GM18909 (cell line): Measurements from ENCODE around the gene RHCG.

Experiments
- ATAC-seq: cut with Tn5 transposase; IDR thresholded peaks from one replicate; pipeline ENCODE4 v1.9.1; 2021; ENCODE audit warnings: mild to moderate bottlenecking; ENCODE audit not compliant: unreplicated experiment, poor library complexity

RHCG gene

DNA sequence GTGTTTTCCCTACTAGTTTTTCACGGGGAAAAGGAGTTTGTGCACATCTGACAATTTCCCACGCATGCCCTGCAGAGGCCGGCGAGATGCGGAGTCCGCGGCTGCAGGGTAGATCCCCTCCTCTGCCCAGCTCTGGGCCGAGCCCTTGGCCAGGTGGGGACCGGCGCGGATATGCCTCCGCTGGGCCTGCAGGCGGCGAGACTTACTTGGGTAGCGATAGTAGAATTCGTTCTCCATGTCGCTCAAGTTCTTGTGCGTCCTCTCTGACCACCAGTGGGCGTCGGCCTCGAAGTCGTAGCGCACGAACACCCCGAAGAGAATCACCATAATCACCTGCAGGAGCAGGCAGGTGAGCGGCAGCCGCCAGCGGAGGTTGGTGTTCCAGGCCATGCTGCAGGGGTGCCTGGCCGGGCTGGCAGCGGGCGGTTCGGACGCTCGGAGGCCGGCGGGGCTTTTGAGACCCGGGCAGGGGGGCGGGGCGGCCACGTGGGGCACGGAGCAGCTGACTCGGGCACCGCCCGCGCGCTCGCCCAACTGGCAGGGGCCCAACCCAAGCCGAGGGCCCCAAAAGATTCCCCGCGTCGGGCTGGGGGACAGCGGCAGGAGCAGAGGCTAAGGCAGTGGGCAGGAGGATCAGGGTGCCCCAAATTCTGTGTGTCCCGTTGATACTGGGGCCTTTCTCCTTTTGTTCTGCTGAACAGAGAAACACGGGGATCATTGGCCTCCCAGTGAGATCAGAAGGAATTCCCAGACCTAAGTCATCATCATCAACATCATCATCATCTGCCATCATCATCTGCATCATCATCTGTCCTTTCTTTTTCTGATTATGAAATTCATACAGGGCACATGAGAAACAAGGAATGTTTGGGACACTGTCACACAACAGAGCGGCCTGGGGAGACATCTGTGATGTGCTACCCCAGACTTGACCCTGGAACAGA, at the start of gene RHCG:
TSS of gene RHCG (minus strand) at position 429 of the 944 bp plus-strand sequence. CDS start at position 390, 39 bp downstream.
- no peak for ATAC-seq

DNA sequence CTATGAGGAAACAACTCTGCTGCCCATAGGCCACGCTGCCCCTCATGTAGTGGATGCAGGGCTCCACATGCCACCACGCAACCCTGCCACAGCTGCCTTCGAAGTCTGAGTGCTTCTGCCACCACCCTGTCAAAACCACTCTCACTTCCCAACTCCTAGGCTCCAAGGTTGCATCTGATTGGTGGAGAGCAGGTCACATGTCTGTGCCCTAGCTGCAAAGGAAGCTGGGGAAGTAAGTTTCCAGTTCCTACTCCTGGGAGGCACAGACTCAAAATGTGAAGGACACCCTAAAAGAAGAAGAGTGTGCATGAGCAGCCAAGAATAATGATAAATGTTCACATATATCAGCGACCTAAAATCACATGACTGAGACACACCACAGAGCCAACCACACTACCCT, 47.0 kb upstream of the RHCG start:
- ATAC-seq = no peak

DNA sequence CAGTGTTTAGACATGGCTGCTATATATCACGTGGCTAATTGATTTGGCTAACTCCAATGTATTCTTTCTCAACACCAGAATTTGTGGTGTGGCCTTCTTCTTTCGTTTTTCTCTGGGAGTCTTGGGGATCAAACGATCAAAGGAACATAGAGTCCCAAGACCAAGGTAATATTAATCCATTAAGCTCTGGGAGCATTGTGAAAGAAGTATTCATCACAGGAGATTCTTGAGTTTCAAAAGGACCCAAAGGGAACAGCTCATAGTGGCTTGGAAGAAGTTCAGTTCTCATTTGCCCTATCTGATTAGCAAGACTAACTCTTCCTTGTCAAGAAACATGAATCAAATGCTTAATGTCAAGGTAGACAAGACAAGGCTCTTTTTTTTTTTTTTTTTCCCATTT, 46.0 kb upstream of the RHCG start:
- ATAC-seq = no peak

DNA sequence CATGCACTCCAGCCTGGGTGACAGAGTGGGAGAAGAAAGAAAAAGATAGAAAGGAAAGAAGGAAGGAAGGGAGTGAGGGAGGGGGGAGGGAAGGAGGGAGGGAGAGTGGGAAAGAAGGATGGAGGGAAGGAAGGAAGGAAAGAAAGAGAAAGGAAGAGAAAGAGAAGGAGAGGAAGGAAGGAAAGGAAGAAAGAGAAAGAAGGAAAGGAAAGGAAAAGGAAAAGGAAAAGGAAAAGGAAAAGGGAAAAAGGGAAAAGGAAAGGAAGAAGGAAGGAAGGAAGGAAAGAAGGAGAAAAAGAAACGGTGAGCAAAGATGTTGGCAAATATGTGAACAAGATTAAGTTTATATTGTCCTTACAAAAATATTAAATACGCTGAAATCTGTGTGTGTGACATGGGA, 42.6 kb upstream of the RHCG start:
- ATAC-seq = no peak

DNA sequence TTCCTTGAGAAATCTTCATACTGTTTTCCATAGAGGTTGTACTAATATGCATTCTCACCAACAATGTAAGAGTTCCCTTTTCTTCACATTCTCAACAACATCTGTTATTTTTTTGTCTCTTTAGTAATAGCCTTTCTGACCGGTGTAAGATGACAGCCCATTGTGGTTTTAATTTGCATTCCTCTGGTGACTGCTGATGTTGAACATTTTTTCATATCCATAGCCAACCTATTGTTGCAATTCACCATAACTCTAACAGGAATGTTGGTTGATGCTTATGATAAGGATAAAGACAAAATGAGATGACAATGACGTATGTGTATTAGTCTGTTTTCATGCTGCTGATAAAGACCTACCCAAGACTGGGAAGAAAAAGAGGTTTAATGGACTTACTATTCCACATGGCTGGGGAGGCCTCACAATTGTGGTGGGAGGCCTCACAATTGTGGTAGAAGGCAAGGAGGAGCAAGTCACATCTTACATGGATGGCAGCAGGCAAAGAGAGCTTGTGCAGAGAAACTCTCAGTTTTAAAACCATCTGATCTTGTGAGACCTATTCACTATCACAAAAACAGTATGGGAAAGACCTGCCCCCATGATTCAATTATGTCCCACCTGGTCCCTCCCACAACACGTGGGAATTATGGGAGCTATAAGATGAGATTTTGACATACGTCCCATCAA, 37.6 kb upstream of the RHCG start:
- no peak for ATAC-seq

- ATAC-seq = no peak
Measured at GRCh38 chr15:89531796-89532537, 35.6 kb upstream of the RHCG start.

GRCh38 chr15:89530976-89531375, 34.6 kb upstream of the RHCG start:
- no peak for ATAC-seq

- no peak for ATAC-seq
Measured at GRCh38 chr15:89528757-89529352, 32.5 kb upstream of the RHCG start.

DNA sequence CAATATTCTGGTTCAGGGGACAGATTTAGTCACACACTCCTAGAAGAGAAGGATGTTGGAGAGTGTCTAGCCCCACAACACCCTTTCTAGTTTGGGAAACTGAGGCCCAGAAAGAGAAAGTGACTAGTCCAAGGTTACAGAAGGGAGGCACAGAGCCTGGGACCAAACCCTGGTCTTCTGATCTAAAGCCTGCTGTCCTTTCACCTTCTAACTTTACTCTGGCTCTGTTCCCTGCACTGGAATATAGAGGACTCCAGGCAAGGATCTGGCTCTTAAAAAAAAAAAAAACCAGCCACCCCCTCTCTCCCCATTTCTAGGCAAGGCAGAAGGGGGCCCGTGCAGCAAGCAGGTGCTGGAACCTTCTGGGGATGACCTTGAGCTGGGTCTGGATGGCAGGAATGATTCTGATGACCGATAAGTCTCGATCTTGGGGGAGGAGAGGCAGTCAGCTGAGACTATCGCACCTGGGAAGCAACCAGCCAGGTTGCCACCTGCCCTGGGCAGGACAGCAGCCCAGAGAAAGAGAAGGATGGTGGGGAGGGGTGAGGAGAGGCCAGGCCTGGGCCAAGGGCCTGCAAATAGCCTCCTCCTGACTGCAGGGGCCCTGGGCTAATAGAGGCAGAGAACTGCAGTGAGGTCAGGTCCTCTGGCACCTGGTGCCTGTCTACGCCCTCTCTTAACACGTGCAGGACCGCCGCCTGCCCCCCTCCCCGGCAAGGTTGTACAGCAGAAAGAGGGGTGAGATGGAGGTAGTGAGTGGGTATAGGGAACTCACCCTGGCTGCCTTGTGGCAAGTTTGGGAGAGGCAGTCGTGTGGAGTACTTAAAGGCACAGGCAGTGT, 30.4 kb upstream of the RHCG start:
- no peak for ATAC-seq

- ATAC-seq = no peak
Measured at GRCh38 chr15:89526181-89526580, 29.8 kb upstream of the RHCG start.

- ATAC-seq = no peak
Measured at GRCh38 chr15:89524184-89524583, 27.8 kb upstream of the RHCG start.

- ATAC-seq = no peak
Measured at GRCh38 chr15:89523101-89523500, 26.7 kb upstream of the RHCG start.

DNA sequence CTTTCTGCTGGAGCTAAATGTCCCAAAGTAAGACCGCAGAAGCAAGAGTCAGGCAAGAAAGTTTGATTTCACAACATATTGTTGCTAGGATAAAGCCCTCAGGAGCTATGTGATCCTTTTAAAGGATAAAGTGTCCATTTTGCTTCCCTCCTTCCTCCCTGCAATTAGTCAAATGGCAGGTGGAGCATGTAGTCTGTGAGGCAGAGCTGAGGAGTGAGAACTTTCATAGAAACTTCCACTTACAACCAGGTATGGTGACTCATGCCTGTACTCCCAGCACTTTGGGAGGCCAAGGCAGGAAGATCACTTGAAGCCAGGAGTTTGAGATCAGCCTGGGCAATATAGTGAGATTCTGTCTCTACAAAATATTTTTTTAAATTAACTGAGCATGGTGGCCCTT, 25.2 kb upstream of the RHCG start:
- no peak for ATAC-seq

DNA sequence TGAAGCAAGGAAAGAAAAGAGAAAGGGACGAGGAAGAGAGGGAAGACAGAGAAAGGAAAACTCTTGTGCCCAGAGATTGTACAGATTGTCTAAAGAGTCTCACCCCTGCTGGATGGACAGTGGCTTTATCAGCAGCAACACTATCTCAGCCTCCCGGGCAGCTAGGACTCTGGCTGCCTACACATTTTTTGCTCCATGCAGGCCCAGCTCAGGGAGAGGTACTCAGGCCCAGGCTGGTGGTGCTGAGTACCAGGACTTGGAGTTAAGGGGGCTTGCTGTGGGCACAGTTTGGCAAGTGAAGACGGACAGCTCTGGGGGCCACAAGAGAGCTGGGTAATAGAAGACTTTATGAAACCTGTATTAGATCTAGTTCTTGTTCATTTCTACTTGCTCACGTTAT, 19.1 kb upstream of the RHCG start:
- ATAC-seq = no peak

DNA sequence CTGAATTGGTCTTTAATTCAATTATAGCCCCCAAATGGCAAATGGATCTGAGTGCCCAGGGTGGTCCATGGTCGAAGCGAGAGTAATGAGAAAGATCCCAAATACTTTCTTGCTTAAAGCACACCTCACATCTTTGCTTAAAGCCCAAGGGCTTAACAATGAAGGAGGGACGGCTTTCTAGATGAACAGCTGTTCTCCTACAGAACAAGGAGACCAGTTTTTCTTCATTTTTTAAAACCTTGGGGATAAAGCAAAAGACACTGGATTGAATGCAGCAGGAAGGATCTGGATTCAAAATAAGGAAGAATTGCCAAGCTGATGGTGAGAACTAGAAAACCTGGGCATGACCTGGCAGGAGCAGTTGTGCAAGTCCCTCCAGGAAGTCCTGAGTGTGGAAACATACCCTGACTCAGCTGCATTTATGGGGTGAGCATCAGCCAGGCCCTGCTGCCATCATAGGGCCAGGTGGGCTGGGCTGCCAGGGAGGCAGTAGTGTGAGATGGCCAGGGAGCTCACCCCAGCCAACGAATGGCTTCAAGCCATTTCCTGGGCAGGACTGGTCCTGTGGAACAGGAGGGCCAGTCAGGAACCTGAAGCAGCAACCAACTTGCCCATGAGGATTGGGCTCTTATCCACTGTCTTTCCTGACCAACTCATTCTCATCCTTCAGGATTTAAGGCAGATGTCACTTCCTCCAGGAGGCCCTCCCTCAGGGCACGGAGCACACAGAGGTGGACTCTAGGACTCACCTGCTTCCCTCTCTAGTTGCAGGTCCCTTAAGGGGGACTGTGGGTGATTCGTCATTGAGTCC, 18.4 kb upstream of the RHCG start:
- ATAC-seq = no peak

DNA sequence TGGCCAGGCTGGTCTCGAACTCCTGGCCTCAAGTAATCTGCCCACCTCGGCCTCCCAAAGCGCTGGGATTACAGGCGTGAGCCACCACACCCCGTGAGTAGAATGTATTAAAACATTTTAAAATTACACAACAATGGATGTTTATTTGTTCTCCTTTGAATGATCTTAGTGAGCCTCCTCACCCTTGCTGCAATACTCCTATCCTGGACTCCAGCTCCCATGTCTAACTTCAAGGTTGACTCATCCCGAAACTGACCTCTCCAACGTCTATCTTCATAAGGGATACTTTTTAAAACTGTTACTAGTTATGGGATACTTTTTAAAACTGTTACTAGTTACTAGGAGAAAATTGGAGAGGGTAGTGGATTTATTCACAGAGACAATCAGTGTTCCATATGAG, 17.8 kb upstream of the RHCG start:
- ATAC-seq = no peak

DNA sequence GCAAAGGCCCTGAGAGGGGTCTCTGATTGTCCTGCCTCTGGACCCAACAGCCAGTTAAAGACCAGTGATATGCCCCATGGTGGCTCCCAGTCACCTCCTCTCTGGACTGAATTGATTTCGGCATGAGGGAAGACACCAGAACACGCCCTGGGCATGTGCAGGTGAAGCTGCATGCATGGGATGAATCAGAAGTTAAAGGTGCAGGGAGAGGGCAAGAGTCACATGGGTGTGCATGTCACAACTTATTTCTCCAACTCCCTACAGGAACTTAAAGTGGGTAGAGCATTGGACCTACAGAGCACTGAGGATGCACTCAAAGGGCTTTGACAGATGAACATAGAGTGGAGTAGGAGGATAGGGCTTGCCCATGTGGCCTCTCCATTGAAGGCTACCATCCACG, 16.9 kb upstream of the RHCG start:
- no peak for ATAC-seq

DNA sequence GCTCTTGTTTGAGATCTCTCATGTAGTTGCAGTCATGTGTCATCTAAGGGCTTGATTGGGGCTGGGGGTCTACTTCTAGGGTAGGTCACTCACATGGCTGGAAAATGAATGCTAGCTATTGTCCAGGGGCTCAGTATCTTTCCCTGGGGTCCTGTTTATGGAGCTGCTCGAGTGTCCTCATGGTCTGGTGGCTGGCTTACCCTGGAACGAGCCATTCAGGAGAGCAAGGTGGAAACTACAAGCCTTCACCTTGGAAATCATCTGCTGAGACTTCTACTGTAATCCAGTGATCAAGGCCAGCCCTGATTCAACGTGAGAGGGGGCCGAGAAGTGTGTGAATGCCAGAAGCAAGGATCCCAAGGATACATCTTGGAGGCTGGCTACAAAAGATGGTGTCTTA, 16.2 kb upstream of the RHCG start:
- ATAC-seq = no peak
